MM.1S (cell line): ENCODE data around the gene PRCD.

Experiments used
- CTCF ChIP-seq: fragments of 300-600 bp; sonication (generic); IDR thresholded peaks from 2 replicates; pipeline ENCODE4 v1.5.1; 2016; ENCODE audit warnings: antibody characterized with exemption, low read length, mixed read lengths
- EZH2 ChIP-seq: fragments of 300-600 bp; sonication (generic); optimal IDR thresholded peaks from 2 replicates; pipeline ENCODE3; 2017; ENCODE audit warnings: low read depth, mild to moderate bottlenecking, antibody characterized with exemption, low read length, mixed read lengths
- EZH2phosphoT487 ChIP-seq: fragments of 300-600 bp; sonication (generic); IDR thresholded peaks from 2 replicates; pipeline ENCODE4 v1.6.1; 2018; ENCODE audit warnings: antibody characterized with exemption, low read length

- no peak for TF ChIP-seq CTCF
- no peak for TF ChIP-seq EZH2
- TF ChIP-seq EZH2phosphoT487: no peak
These were observed 38.6 kb upstream of the PRCD start, which contains the start of gene RHBDF2 for GRCh38 chr17:76501018-76501826.
